HEK293 (cell line): ENCODE measurements around the gene PDSS1.

Experiments
- CTCF ChIA-PET: fragments of 350-600 bp; formaldehyde crosslinking; extraction: SDS; loops from one replicate; lab custom pipeline; 2021; ENCODE audit warnings: antibody characterized with exemption; lab: Yijun Ruan, JAX
- POLR2A ChIA-PET: fragments of 300-600 bp; formaldehyde crosslinking; extraction: SDS; loops from one replicate; lab custom pipeline; 2020; ENCODE audit warnings: antibody characterized with exemption, inconsistent platforms; lab: Yijun Ruan, JAX
- H3K27ac ChIP-seq: fragments of 200-500 bp; sonication (Bioruptor generic); 2 replicates; pipeline ENCODE4 v1.5.1; 2014; ENCODE audit warnings: low read depth, low read length, control low read depth, inconsistent platforms; ENCODE audit errors: extremely low read depth
- H3K36me3 ChIP-seq, 2 experiments: fragments of 200-500 bp in 1 of 2; sonication (Bioruptor generic) in 1 of 2; 1 replicate in 1 of 2; 2 replicates in 1 of 2; pipeline ENCODE4 v1.5.1; 2014 to 2017; ENCODE audit warnings: inconsistent platforms in 2 of 2, low read length in 2 of 2; ENCODE audit not compliant: control insufficient read depth in 2 of 2, insufficient read depth in 1 of 2
- H3K4me1 ChIP-seq: fragments of 200-500 bp; sonication (Bioruptor generic); 2 replicates; pipeline ENCODE4 v1.5.1; 2014; ENCODE audit warnings: mild to moderate bottlenecking, low read length, inconsistent platforms; ENCODE audit not compliant: control insufficient read depth, insufficient read depth
- H3K4me3 ChIP-seq: 2 replicates; pipeline ENCODE4 v1.5.1; 2011; ENCODE audit warnings: low read depth, mild to moderate bottlenecking, control low read depth, low read length, moderate library complexity
- H3K9me3 ChIP-seq: fragments of 200-500 bp; sonication (Bioruptor generic); 2 replicates; pipeline ENCODE4 v1.5.1; 2014; ENCODE audit warnings: low read depth, low read length, inconsistent platforms; ENCODE audit not compliant: control insufficient read depth, insufficient read depth
- ATF2 ChIP-seq: fragments of 450-650 bp; formaldehyde crosslinking; IDR thresholded peaks from 2 replicates; pipeline ENCODE4 v1.5.1; 2016; ENCODE audit warnings: missing biosample characterization, missing genetic modification characterization, low read depth
- BCL11A ChIP-seq: fragments of 450-650 bp; formaldehyde crosslinking; IDR thresholded peaks from 2 replicates; pipeline ENCODE4 v1.5.1; 2016; ENCODE audit warnings: low read depth, missing biosample characterization, missing genetic modification characterization
- GFI1B ChIP-seq: fragments of 450-650 bp; formaldehyde crosslinking; IDR thresholded peaks from 2 replicates; pipeline ENCODE4 v1.5.1; 2016; ENCODE audit warnings: missing biosample characterization, missing genetic modification characterization
- GLI2 ChIP-seq: fragments of 450-650 bp; formaldehyde crosslinking; IDR thresholded peaks from 2 replicates; pipeline ENCODE4; 2017; ENCODE audit warnings: missing biosample characterization, missing genetic modification characterization, low read depth, borderline replicate concordance
- INSM2 ChIP-seq: fragments of 450-650 bp; formaldehyde crosslinking; IDR thresholded peaks from 2 replicates; pipeline ENCODE4 v1.5.1; 2016; ENCODE audit warnings: missing biosample characterization, missing genetic modification characterization
- MZF1 ChIP-seq: fragments of 450-650 bp; formaldehyde crosslinking; IDR thresholded peaks from 2 replicates; pipeline ENCODE4 v1.5.1; 2017; ENCODE audit warnings: missing biosample characterization, missing genetic modification characterization, borderline replicate concordance
- RBAK ChIP-seq: fragments of 450-650 bp; formaldehyde crosslinking; IDR thresholded peaks from 2 replicates; pipeline ENCODE4 v1.5.1; 2016; ENCODE audit warnings: missing biosample characterization, missing genetic modification characterization
- REPIN1 ChIP-seq: fragments of 450-650 bp; formaldehyde crosslinking; IDR thresholded peaks from 2 replicates; pipeline ENCODE4 v1.5.1; 2017; ENCODE audit warnings: missing biosample characterization, missing genetic modification characterization, low read depth
- SALL2 ChIP-seq: fragments of 450-650 bp; formaldehyde crosslinking; IDR thresholded peaks from 2 replicates; pipeline ENCODE4 v1.5.0; 2017; ENCODE audit warnings: missing biosample characterization, mild to moderate bottlenecking, missing genetic modification characterization, borderline replicate concordance
- ZBTB21 ChIP-seq: fragments of 450-650 bp; formaldehyde crosslinking; IDR thresholded peaks from 2 replicates; pipeline ENCODE4 v1.5.1; 2017; ENCODE audit warnings: missing biosample characterization, missing genetic modification characterization
- ZBTB26 ChIP-seq: fragments of 450-650 bp; formaldehyde crosslinking; optimal IDR thresholded peaks from 2 replicates; pipeline ENCODE3; 2016; ENCODE audit warnings: missing biosample characterization, mild to moderate bottlenecking, missing genetic modification characterization
- ZBTB48 ChIP-seq: fragments of 450-650 bp; formaldehyde crosslinking; IDR thresholded peaks from 2 replicates; pipeline ENCODE4 v1.5.1; 2016; ENCODE audit warnings: missing biosample characterization, missing genetic modification characterization
- ZBTB6 ChIP-seq: fragments of 450-650 bp; formaldehyde crosslinking; IDR thresholded peaks from 2 replicates; pipeline ENCODE4 v1.5.1; 2017; ENCODE audit warnings: missing biosample characterization, missing genetic modification characterization
- ZFP37 ChIP-seq: fragments of 450-650 bp; formaldehyde crosslinking; IDR thresholded peaks from 2 replicates; pipeline ENCODE4 v1.5.1; 2016; ENCODE audit warnings: missing biosample characterization, missing genetic modification characterization
- ZFP69B ChIP-seq: fragments of 450-650 bp; formaldehyde crosslinking; IDR thresholded peaks from 2 replicates; pipeline ENCODE4 v1.5.1; 2016; ENCODE audit warnings: missing biosample characterization, missing genetic modification characterization
- ZNF140 ChIP-seq: fragments of 450-650 bp; formaldehyde crosslinking; IDR thresholded peaks from 2 replicates; pipeline ENCODE4 v1.5.1; 2016; ENCODE audit warnings: missing biosample characterization, missing genetic modification characterization
- ZNF148 ChIP-seq: fragments of 450-650 bp; formaldehyde crosslinking; IDR thresholded peaks from 2 replicates; pipeline ENCODE4 v1.5.0; 2017; ENCODE audit warnings: missing biosample characterization, missing genetic modification characterization, borderline replicate concordance
- ZNF157 ChIP-seq: fragments of 450-650 bp; formaldehyde crosslinking; IDR thresholded peaks from 2 replicates; pipeline ENCODE4 v1.5.1; 2016; ENCODE audit warnings: missing biosample characterization, missing genetic modification characterization
- ZNF214 ChIP-seq: fragments of 450-650 bp; formaldehyde crosslinking; IDR thresholded peaks from 2 replicates; pipeline ENCODE4 v1.5.1; 2017; ENCODE audit warnings: missing biosample characterization, mild to moderate bottlenecking, missing genetic modification characterization, borderline replicate concordance
- ZNF24 ChIP-seq: fragments of 450-650 bp; formaldehyde crosslinking; IDR thresholded peaks from 2 replicates; pipeline ENCODE4 v1.5.1; 2016; ENCODE audit warnings: missing biosample characterization, missing genetic modification characterization
- ZNF274 ChIP-seq, 2 experiments: fragments of 200-500 bp in 1 of 2; fragments of 450-650 bp in 1 of 2; sonication (Bioruptor generic) in 1 of 2; formaldehyde crosslinking in 1 of 2; IDR thresholded peaks; 2 replicates each; pipeline versions ENCODE4 v1.5.1 to v1.6.1; 2014 to 2016; ENCODE audit warnings: borderline replicate concordance in 1 of 2, inconsistent platforms in 1 of 2, low read length in 1 of 2, missing biosample characterization in 1 of 2, missing genetic modification characterization in 1 of 2
- ZNF292 ChIP-seq: fragments of 450-650 bp; formaldehyde crosslinking; IDR thresholded peaks from 2 replicates; pipeline ENCODE4 v1.5.1; 2016; ENCODE audit warnings: low read depth, missing biosample characterization, missing genetic modification characterization, borderline replicate concordance
- ZNF354C ChIP-seq: fragments of 450-650 bp; formaldehyde crosslinking; IDR thresholded peaks from 2 replicates; pipeline ENCODE4 v1.5.1; 2016; ENCODE audit warnings: missing biosample characterization, missing genetic modification characterization, low read depth, borderline replicate concordance
- ZNF521 ChIP-seq: fragments of 450-650 bp; formaldehyde crosslinking; IDR thresholded peaks from 2 replicates; pipeline ENCODE4 v1.5.1; 2017; ENCODE audit warnings: missing biosample characterization, mild to moderate bottlenecking, missing genetic modification characterization
- ZNF548 ChIP-seq: fragments of 450-650 bp; formaldehyde crosslinking; IDR thresholded peaks from 2 replicates; pipeline ENCODE4 v1.5.1; 2016; ENCODE audit warnings: missing biosample characterization, missing genetic modification characterization
- ZNF626 ChIP-seq: fragments of 450-650 bp; sonication (Bioruptor Pico); formaldehyde crosslinking; IDR thresholded peaks from 2 replicates; pipeline ENCODE4 v1.5.1; 2018; ENCODE audit warnings: missing biosample characterization, missing genetic modification characterization, inconsistent platforms
- ZNF645 ChIP-seq: fragments of 450-650 bp; formaldehyde crosslinking; IDR thresholded peaks from 2 replicates; pipeline ENCODE4; 2016; ENCODE audit warnings: missing biosample characterization, missing genetic modification characterization

The PDSS1 gene

GRCh38 chr10:26655746-26656145 lies 41.8 kb upstream of the PDSS1 start:
- POLR2A ChIA-PET, result no interaction called here
- H3K4me1 ChIP-seq, result no peaks in the 10 kb centered on the region
- TF ChIP-seq REPIN1 (tag by site-specific recombination) (no peak), ZBTB48 (tag by site-specific recombination) (no peak), ZBTB6 (tag by site-specific recombination) (no peak), BCL11A (tag by site-specific recombination) (no peak), ZNF24 (tag by site-specific recombination) (no peak), ZNF148 (tag by site-specific recombination) (no peak), ZNF140 (no peak), ZFP69B (tag by site-specific recombination) (no peak), ZNF626 (tag by site-specific recombination) (no peak), GFI1B (no peak), ZNF548 (tag by site-specific recombination) (no peak), ZNF354C (no peak), ATF2 (no peak), ZNF292 (tag by site-specific recombination) (no peak), ZNF157 (tag by site-specific recombination) (no peak), ZFP37 (tag by site-specific recombination) (no peak), ZNF521 (tag by site-specific recombination) (no peak), INSM2 (tag by site-specific recombination) (no peak), ZNF274 (IDR thresholded peaks at IDR 0.05; ENCODE audit: low read length) (no peak), ZNF274 (tag by site-specific recombination; IDR thresholded peaks at IDR 0.05; ENCODE audit: borderline replicate concordance) (no peak), SALL2 (no peak)

GRCh38 chr10:26662864-26663263 lies 34.6 kb upstream of the PDSS1 start:
- Histone ChIP-seq H3K27ac (no peak overlapping the region), H3K36me3 (no peaks in the 10 kb centered on the region), H3K4me3 (no peak overlapping the region), H3K4me1 (no peaks in the 10 kb centered on the region), H3K9me3 (no peaks in the 10 kb centered on the region)
- POLR2A ChIA-PET, result no interaction called here
- CTCF ChIA-PET, result no interaction called here
- TF ChIP-seq MZF1 (tag by site-specific recombination) (no peak), ZBTB26 (tag by site-specific recombination) (no peak), ZBTB21 (no peak), ZNF214 (no peak), GLI2 (tag by site-specific recombination) (no peak), ZNF645 (no peak), RBAK (tag by site-specific recombination) (no peak)

More at GRCh38 chr10:26655746-26656145, 41.8 kb upstream of the PDSS1 start:
- CTCF ChIA-PET, result no interaction called here
- Histone ChIP-seq H3K9me3 (no peaks in the 10 kb centered on the region), H3K27ac (no peak overlapping the region), H3K36me3 (no peaks in the 10 kb centered on the region), H3K4me3 (no peak overlapping the region)
